GM20000 (cell line): ENCODE results near the gene RPUSD1.

Experiments used
- DNase-seq: peaks from one replicate; pipeline ENCODE4 v3.0.0; 2012; ENCODE audit warnings: low spot score
- TF ChIP-seq, protein P1 (sequence below): IDR thresholded peaks from 2 replicates; pipeline ENCODE4 v1.5.1; 2012; ENCODE audit warnings: mild to moderate bottlenecking, control low read depth; ENCODE audit errors: extremely low read depth, missing control alignments

Gene RPUSD1

GRCh38 chr16:772959-773358 is 15.2 kb downstream of the RPUSD1 start:
- DNase-seq, result no peak
- TF ChIP-seq, protein P1, sequence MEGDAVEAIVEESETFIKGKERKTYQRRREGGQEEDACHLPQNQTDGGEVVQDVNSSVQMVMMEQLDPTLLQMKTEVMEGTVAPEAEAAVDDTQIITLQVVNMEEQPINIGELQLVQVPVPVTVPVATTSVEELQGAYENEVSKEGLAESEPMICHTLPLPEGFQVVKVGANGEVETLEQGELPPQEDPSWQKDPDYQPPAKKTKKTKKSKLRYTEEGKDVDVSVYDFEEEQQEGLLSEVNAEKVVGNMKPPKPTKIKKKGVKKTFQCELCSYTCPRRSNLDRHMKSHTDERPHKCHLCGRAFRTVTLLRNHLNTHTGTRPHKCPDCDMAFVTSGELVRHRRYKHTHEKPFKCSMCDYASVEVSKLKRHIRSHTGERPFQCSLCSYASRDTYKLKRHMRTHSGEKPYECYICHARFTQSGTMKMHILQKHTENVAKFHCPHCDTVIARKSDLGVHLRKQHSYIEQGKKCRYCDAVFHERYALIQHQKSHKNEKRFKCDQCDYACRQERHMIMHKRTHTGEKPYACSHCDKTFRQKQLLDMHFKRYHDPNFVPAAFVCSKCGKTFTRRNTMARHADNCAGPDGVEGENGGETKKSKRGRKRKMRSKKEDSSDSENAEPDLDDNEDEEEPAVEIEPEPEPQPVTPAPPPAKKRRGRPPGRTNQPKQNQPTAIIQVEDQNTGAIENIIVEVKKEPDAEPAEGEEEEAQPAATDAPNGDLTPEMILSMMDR, result no peak

DNA sequence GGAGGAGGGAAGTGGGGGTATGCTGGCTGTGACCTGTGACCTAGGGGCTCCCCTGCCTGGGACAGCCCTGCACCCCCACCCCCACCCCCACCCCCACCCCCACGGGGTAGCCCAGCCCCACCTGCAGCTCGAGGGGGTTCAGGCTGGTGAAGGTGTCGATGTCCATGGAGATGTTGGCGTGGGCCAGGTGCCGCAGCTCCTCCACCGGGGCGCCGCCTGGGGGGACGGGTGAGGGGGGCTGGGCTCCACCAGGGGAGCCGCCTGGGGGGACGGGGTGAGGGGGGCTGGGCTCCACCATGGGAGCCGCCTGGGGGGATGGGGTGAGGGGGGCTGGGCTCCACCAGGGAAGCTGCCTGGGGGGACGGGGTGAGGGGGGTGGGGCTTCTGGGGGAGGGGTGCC is 17.8 kb downstream of the RPUSD1 start:
- DNase-seq, result no peak
- TF ChIP-seq, protein P1, result no peak

- TF ChIP-seq, protein P1, result no peak
- no peak for DNase-seq
Measured at GRCh38 chr16:769934-770333, 18.2 kb downstream of the RPUSD1 start.

DNA sequence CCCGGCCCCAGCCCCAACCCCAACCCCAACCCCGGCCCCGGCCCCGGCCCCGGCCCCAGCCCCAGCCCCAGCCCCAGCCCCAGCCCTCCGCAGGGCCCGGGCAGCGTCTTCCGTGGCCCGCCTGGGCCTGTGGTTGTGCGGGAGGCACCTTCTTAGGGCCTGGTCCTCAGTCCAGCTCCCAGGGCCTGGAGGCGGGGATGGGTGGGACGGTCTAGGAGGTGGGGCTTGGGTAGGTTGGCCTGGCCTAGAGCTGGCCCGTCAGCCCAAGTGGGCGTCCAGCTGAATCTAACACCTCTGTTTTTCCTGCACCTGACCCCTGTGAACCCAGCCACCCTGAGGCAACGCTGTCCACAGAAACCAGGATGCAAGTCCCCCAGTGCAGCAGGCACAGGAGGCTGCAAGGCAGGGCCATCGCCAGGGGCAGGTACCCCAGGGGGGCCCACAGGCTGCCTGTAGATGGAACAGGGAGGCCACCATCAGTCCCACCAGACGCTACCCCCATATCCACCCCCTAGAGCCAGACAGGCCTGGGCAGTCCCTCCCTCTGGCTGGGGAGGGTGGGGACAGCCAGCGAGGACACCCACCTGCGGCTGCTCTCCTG is 18.9 kb downstream of the RPUSD1 start:
- no peak for DNase-seq
- TF ChIP-seq, protein P1, result no peak

DNA sequence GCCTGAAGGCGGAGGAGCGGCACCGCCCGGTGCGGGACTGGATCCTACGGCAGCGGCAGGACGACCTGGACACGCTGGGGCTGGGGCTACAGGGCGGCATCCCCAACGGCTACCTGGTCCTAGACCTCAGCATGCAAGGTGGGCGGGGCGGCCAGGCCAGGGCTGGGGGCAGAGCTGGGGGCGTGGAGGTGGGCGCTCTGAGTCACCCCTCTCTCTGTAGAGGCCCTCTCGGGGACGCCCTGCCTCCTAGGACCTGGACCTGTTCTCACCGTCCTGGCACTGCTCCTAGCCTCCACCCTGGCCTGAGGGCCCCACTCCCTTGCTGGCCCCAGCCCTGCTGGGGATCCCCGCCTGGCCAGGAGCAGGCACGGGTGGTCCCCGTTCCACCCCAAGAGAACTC is 19.8 kb downstream of the RPUSD1 start:
- TF ChIP-seq, protein P1, result no peak
- DNase-seq, result no peak

GRCh38 chr16:767743-768235 is 20.4 kb downstream of the RPUSD1 start:
- no peak for DNase-seq
- TF ChIP-seq, protein P1, result no peak

GRCh38 chr16:766820-767640 is 21.2 kb downstream of the RPUSD1 start:
- DNase-seq, result no peak
- TF ChIP-seq, protein P1, result no peak
